Loucy (cell line): Measurements from ENCODE around the gene PSME3.

ENCODE experiments used
- H2AFZ ChIP-seq: fragments of 200-600 bp; sonication (generic); 2 replicates; pipeline ENCODE4 v1.6.0; 2016; ENCODE audit warnings: antibody characterized with exemption, mild to moderate bottlenecking, low read length, moderate library complexity
- H3F3A ChIP-seq: fragments of 200-600 bp; 2 replicates; pipeline ENCODE4 v1.6.0; 2016; ENCODE audit warnings: antibody characterized with exemption, low read depth, mild to moderate bottlenecking
- H3K27me3 ChIP-seq: fragments of 200-600 bp; sonication (generic); 2 replicates; pipeline ENCODE4 v1.6.1; 2014; ENCODE audit warnings: low read length, mild to moderate bottlenecking; ENCODE audit not compliant: insufficient read depth, poor library complexity, severe bottlenecking
- H3K36me3 ChIP-seq: fragments of 200-600 bp; sonication (generic); 2 replicates; pipeline ENCODE4 v1.6.1; 2016; ENCODE audit warnings: low read length; ENCODE audit not compliant: insufficient read depth
- H3K4me1 ChIP-seq: fragments of 200-600 bp; sonication (generic); 2 replicates; pipeline ENCODE4 v1.5.1; 2014; ENCODE audit warnings: low read length, mild to moderate bottlenecking; ENCODE audit not compliant: insufficient read depth, poor library complexity, severe bottlenecking
- H3K4me2 ChIP-seq: fragments of 200-600 bp; sonication (generic); 2 replicates; pipeline ENCODE4 v1.6.0; 2014; ENCODE audit warnings: antibody characterized with exemption, low read length, low read depth, mild to moderate bottlenecking; ENCODE audit not compliant: poor library complexity, severe bottlenecking
- H3K4me3 ChIP-seq: fragments of 200-600 bp; sonication (generic); 2 replicates; pipeline ENCODE4 v1.5.1; 2014; ENCODE audit warnings: low read length, mild to moderate bottlenecking, mixed read lengths; ENCODE audit not compliant: poor library complexity, severe bottlenecking
- H3K79me2 ChIP-seq: fragments of 200-600 bp; sonication (generic); 2 replicates; pipeline ENCODE4 v1.6.1; 2014; ENCODE audit warnings: low read length; ENCODE audit not compliant: insufficient read depth
- H3K9ac ChIP-seq: fragments of 200-600 bp; sonication (generic); 2 replicates; pipeline ENCODE4 v1.6.0; 2014; ENCODE audit warnings: mild to moderate bottlenecking, low read depth, low read length, moderate library complexity; ENCODE audit not compliant: poor library complexity, severe bottlenecking
- H3K9me2 ChIP-seq: fragments of 200-600 bp; sonication (generic); replicated peaks from 2 replicates; pipeline ENCODE4 v1.6.1; 2016; ENCODE audit warnings: low read depth, low read length, mixed read lengths
- H3K9me3 ChIP-seq: fragments of 200-600 bp; sonication (generic); 2 replicates; pipeline ENCODE4 v1.6.1; 2014; ENCODE audit warnings: mild to moderate bottlenecking, antibody characterized with exemption, low read length, low read depth; ENCODE audit not compliant: insufficient read depth
- H4K20me1 ChIP-seq: fragments of 200-600 bp; sonication (generic); 2 replicates; pipeline ENCODE4 v1.6.0; 2014; ENCODE audit warnings: antibody characterized with exemption, low read length, mild to moderate bottlenecking; ENCODE audit not compliant: insufficient read depth, poor library complexity, severe bottlenecking
- CTCF ChIP-seq: fragments of 200-600 bp; sonication (generic); conservative IDR thresholded peaks from 2 replicates; pipeline ENCODE4 v1.5.1; 2014; ENCODE audit warnings: mild to moderate bottlenecking, antibody characterized with exemption, low read length
- EZH2phosphoT487 ChIP-seq: fragments of 200-600 bp; IDR thresholded peaks from 2 replicates; pipeline ENCODE4 v1.6.1; 2018; ENCODE audit warnings: antibody characterized with exemption, mild to moderate bottlenecking, moderate library complexity, borderline replicate concordance

Gene PSME3

DNA sequence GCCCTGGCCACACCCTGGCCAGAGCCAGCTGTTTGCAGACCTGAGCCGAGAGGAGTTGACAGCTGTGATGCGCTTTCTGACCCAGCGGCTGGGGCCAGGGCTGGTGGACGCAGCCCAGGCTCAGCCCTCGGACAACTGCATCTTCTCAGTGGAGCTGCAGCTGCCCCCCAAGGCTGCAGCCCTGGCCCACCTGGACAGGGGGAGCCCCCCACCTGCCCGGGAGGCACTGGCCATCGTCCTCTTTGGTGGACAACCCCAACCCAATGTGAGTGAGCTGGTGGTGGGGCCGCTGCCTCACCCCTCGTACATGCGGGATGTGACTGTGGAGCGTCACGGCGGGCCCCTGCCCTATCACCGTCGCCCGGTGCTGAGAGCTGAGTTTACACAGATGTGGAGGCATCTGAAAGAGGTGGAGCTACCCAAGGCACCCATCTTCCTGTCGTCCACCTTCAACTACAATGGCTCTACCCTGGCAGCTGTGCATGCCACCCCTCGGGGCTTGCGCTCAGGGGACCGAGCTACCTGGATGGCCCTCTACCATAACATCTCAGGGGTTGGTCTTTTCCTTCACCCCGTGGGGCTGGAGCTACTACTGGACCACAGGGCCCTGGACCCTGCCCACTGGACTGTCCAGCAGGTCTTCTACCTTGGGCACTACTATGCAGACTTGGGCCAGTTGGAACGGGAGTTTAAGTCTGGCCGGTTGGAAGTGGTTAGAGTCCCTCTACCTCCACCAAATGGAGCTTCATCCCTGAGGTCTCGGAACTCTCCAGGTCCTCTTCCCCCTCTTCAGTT lies 11.8 kb downstream of the PSME3 start:
- H3K9me3 ChIP-seq, result no peaks in the 10 kb centered on the region
- peaks cover 51% of the 10 kb centered on the region; the same call in 1 of the 2 replicates for H3K36me3 ChIP-seq
- no peaks in the 10 kb centered on the region for H4K20me1 ChIP-seq
- TF ChIP-seq EZH2phosphoT487, result no peak
- TF ChIP-seq CTCF, result no peak
- H3K4me3 ChIP-seq, result no peak overlapping the region
- H3K9me2 ChIP-seq, result no peaks in the 10 kb centered on the region
- no peaks in the 10 kb centered on the region; the same call in 1 of the 2 replicates for H3K79me2 ChIP-seq
- no peak overlapping the region for H3K9ac ChIP-seq
- no peaks in the 10 kb centered on the region for H3F3A ChIP-seq
- H2AFZ ChIP-seq, result no peak overlapping the region
- no peaks in the 10 kb centered on the region for H3K27me3 ChIP-seq
- no peaks in the 10 kb centered on the region for H3K4me1 ChIP-seq
- no peak overlapping the region for H3K4me2 ChIP-seq

DNA sequence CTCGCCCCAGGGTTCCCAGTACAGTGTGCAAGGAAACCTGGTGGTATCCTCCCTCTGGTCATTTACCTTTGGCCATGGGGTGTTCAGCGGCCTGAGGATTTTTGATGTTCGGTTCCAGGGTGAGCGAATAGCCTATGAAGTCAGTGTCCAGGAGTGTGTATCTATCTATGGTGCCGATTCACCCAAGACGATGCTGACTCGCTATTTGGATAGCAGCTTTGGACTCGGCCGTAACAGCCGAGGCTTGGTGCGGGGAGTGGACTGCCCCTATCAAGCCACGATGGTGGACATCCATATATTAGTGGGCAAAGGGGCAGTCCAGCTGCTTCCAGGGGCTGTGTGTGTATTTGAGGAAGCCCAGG lies 12.3 kb downstream of the PSME3 start:
- no peak overlapping the region for H3K4me3 ChIP-seq
- no peak overlapping the region for H3K9ac ChIP-seq
- no peaks in the 10 kb centered on the region for H3K27me3 ChIP-seq
- TF ChIP-seq CTCF, result no peak
- TF ChIP-seq EZH2phosphoT487, result no peak
- no peaks in the 10 kb centered on the region for H3K9me2 ChIP-seq
- no peaks in the 10 kb centered on the region for H3K9me3 ChIP-seq
- no peaks in the 10 kb centered on the region for H3K4me1 ChIP-seq
- H3K79me2 ChIP-seq, result no peaks in the 10 kb centered on the region; the same call in 1 of the 2 replicates
- H3F3A ChIP-seq, result no peaks in the 10 kb centered on the region
- peaks cover 48% of the 10 kb centered on the region; the same call in 1 of the 2 replicates for H3K36me3 ChIP-seq
- H2AFZ ChIP-seq, result no peak overlapping the region
- no peak overlapping the region for H3K4me2 ChIP-seq
- no peaks in the 10 kb centered on the region for H4K20me1 ChIP-seq

- H3K4me3 ChIP-seq, result no peak overlapping the region
- no peaks in the 10 kb centered on the region; the same call in 1 of the 2 replicates for H3K79me2 ChIP-seq
- H2AFZ ChIP-seq, result no peak overlapping the region
- TF ChIP-seq EZH2phosphoT487, result no peak
- no peak for TF ChIP-seq CTCF
- no peaks in the 10 kb centered on the region for H4K20me1 ChIP-seq
- no peaks in the 10 kb centered on the region for H3K9me2 ChIP-seq
- H3K36me3 ChIP-seq, result peaks cover 45% of the 10 kb centered on the region; the same call in 1 of the 2 replicates
- no peak overlapping the region for H3K4me2 ChIP-seq
- no peaks in the 10 kb centered on the region for H3K9me3 ChIP-seq
- H3F3A ChIP-seq, result no peaks in the 10 kb centered on the region
- H3K9ac ChIP-seq, result no peak overlapping the region
- no peaks in the 10 kb centered on the region for H3K4me1 ChIP-seq
- no peaks in the 10 kb centered on the region for H3K27me3 ChIP-seq
Measured at GRCh38 chr17:42845918-42846593, 12.9 kb downstream of the PSME3 start.
